Trophoblast cell (in vitro differentiated cells and primary cell): Measurements from ENCODE around the gene CC2D2A.

Experiments
- DNase-seq, 2 donors: peaks; one replicate each; pipeline ENCODE4 v3.0.0-alpha.2; 2016
- H2AFZ ChIP-seq: 2 replicates; pipeline ENCODE4 v1.6.1; 2013; ENCODE audit warnings: low read length, moderate library complexity, mild to moderate bottlenecking; ENCODE audit not compliant: insufficient read depth, poor library complexity
- H2AK5ac ChIP-seq: 2 replicates; pipeline ENCODE4 v1.6.1; 2013; ENCODE audit warnings: mild to moderate bottlenecking, low read length
- H2BK120ac ChIP-seq: 2 replicates; pipeline ENCODE4 v1.6.1; 2013; ENCODE audit warnings: low read length, mild to moderate bottlenecking, moderate library complexity; ENCODE audit not compliant: insufficient read depth, poor library complexity
- H2BK12ac ChIP-seq: 2 replicates; pipeline ENCODE4 v1.6.1; 2013; ENCODE audit warnings: mild to moderate bottlenecking, low read length, moderate library complexity
- H2BK5ac ChIP-seq: 2 replicates; pipeline ENCODE4 v1.6.1; 2013; ENCODE audit warnings: low read length, low read depth, moderate library complexity, mild to moderate bottlenecking; ENCODE audit not compliant: poor library complexity
- H3K14ac ChIP-seq: 2 replicates; pipeline ENCODE4 v1.6.1; 2013; ENCODE audit warnings: mild to moderate bottlenecking, low read length
- H3K18ac ChIP-seq: 2 replicates; pipeline ENCODE4 v1.6.1; 2013; ENCODE audit warnings: mild to moderate bottlenecking, low read length
- H3K23ac ChIP-seq: 2 replicates; pipeline ENCODE4 v1.6.1; 2013; ENCODE audit warnings: low read length
- H3K27ac ChIP-seq: 2 replicates; pipeline ENCODE4 v1.5.1; 2013; ENCODE audit warnings: low read depth, mild to moderate bottlenecking, inconsistent platforms, low read length, moderate library complexity
- H3K27me3 ChIP-seq: 2 replicates; pipeline ENCODE4 v1.6.1; 2013; ENCODE audit warnings: inconsistent platforms, mild to moderate bottlenecking, low read length, moderate library complexity; ENCODE audit not compliant: insufficient read depth
- H3K36me3 ChIP-seq, 2 experiments: 1 replicate in 1 of 2; 2 replicates in 1 of 2; pipeline ENCODE4 v1.6.1; 2013; ENCODE audit warnings: low read length in 2 of 2, mild to moderate bottlenecking in 2 of 2, moderate library complexity in 1 of 2; ENCODE audit not compliant: insufficient read depth in 2 of 2, control insufficient read depth in 1 of 2
- H3K4ac ChIP-seq: 2 replicates; pipeline ENCODE4 v1.6.1; 2013; ENCODE audit warnings: low read depth, mild to moderate bottlenecking, low read length, moderate library complexity
- H3K4me1 ChIP-seq, 2 experiments: 1 replicate in 1 of 2; 2 replicates in 1 of 2; pipeline ENCODE4 v1.6.1; 2013; ENCODE audit warnings: low read length in 2 of 2, mild to moderate bottlenecking in 2 of 2, moderate library complexity in 1 of 2; ENCODE audit not compliant: insufficient read depth in 2 of 2, control insufficient read depth in 1 of 2
- H3K4me2 ChIP-seq: 2 replicates; pipeline ENCODE4 v1.6.1; 2013; ENCODE audit warnings: inconsistent platforms, mild to moderate bottlenecking, low read length, moderate library complexity
- H3K4me3 ChIP-seq: 2 replicates; pipeline ENCODE4 v1.5.1; 2013; ENCODE audit warnings: mild to moderate bottlenecking, low read depth, low read length, inconsistent platforms
- H3K79me1 ChIP-seq: one replicate; pipeline ENCODE4 v1.6.1; 2013; ENCODE audit warnings: low read length
- H3K79me2 ChIP-seq: 2 replicates; pipeline ENCODE4 v1.6.1; 2013; ENCODE audit warnings: low read length, mild to moderate bottlenecking; ENCODE audit not compliant: control insufficient read depth, insufficient read depth, poor library complexity
- H3K9ac ChIP-seq: 2 replicates; pipeline ENCODE4 v1.6.1; 2013; ENCODE audit warnings: mild to moderate bottlenecking, low read length
- H3K9me3 ChIP-seq: 2 replicates; pipeline ENCODE4 v1.6.1; 2013; ENCODE audit warnings: low read depth, mild to moderate bottlenecking, control low read depth, inconsistent platforms, low read length; ENCODE audit not compliant: insufficient read depth
- H4K12ac ChIP-seq: 2 replicates; pipeline ENCODE4 v1.6.1; 2013; ENCODE audit warnings: low read depth, mild to moderate bottlenecking, low read length, moderate library complexity
- H4K8ac ChIP-seq: 2 replicates; pipeline ENCODE4 v1.6.1; 2013; ENCODE audit warnings: low read depth, mild to moderate bottlenecking, low read length, moderate library complexity
- H4K91ac ChIP-seq: one replicate; pipeline ENCODE4 v1.6.1; 2013; ENCODE audit warnings: low read depth, mild to moderate bottlenecking, low read length, moderate library complexity
- WGBS: extraction: QIAGEN DNeasy Blood & Tissue Kit; methylation state at CpG from one replicate; pipeline ENCODE4 v1.1.7; 2013; ENCODE audit warnings: missing lambda C conversion rate; ENCODE audit not compliant: insufficient read length, insufficient coverage; ENCODE audit errors: extremely low coverage; 5-methylcytosine and 5-hydroxymethylcytosine counted together

CC2D2A gene

DNA sequence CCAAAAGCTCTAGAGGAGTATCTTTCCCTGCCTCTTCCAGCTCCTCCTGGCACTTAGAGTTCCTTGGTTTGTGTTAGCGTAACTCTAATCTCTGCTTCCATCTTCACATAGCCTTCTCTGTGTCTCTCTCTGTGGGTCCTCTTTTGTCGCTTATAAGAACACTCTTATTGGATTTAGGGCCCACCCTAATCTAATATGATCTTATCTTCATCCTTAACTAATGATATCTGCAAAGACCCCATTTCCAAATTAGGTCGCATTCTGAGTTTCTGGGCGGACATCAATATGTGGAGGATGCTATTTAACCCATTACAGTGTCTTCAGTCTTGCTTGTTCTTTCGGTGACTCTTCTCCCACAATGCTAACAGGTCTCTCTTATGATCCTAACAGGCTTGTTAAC is 72.3 kb downstream of the CC2D2A start:
- no CpG with 5 or more reads among the region's 5 CpGs for WGBS

DNA sequence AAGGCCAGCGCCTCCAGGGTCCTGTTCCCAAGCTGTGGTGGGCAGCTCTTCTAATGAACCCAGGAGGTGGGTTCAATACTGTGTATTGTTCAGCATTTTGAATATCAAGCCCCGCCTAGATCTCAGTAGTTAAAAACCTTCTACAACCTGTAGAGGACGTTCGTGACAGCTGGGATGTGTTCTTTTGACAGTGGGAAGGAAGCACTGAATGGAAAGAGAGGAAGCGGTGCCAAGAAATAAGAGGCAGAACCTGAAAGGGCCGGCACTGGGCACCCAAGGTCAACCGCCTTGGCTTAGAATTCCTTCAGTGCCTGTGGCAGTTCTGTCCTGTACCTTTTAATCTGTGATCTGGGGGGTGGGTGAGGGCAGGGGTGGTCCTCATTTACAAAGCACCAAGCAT is 73.1 kb downstream of the CC2D2A start:
- no peak overlapping the region for H2BK5ac ChIP-seq
- no peak overlapping the region for H3K4me2 ChIP-seq
- no peak overlapping the region for H4K12ac ChIP-seq
- H3K9me3 ChIP-seq: no peaks in the 10 kb centered on the region
- H3K14ac ChIP-seq: no peak overlapping the region
- H3K4ac ChIP-seq: no peak overlapping the region
- no peak overlapping the region for H2BK120ac ChIP-seq
- H3K18ac ChIP-seq: no peak overlapping the region
- WGBS: no CpG with 5 or more reads among the region's 7 CpGs
- H3K79me2 ChIP-seq: no peaks in the 10 kb centered on the region
- H2AFZ ChIP-seq: no peak overlapping the region
- no peak overlapping the region for H4K91ac ChIP-seq
- peak overlapping the region; percentile 16 for H3K9ac ChIP-seq
- peaks cover 0 to 4% of the 10 kb centered on the region in 2 experiments for H3K36me3 ChIP-seq
- no peaks in the 10 kb centered on the region for H3K4me1 ChIP-seq
- no peak overlapping the region for H4K8ac ChIP-seq
- H3K27ac ChIP-seq: no peak overlapping the region
- H2AK5ac ChIP-seq: no peak overlapping the region
- H3K23ac ChIP-seq: no peak overlapping the region
- no peak overlapping the region for H3K4me3 ChIP-seq
- DNase-seq: no peak
- no peak overlapping the region for H2BK12ac ChIP-seq
- H3K79me1 ChIP-seq: no peaks in the 10 kb centered on the region
- H3K27me3 ChIP-seq: no peaks in the 10 kb centered on the region

More for the DNA sequence above, 72.3 kb downstream of the CC2D2A start:
- Histone ChIP-seq H3K4ac (no peak overlapping the region), H4K91ac (no peak overlapping the region), H2AK5ac (no peak overlapping the region), H4K12ac (no peak overlapping the region), H2AFZ (no peak overlapping the region), H3K4me2 (no peak overlapping the region), H4K8ac (no peak overlapping the region), H3K4me3 (no peak overlapping the region), H3K4me1 (no peaks in the 10 kb centered on the region), H3K36me3 (peaks cover 0 to 4% of the 10 kb centered on the region in 2 experiments), H3K79me1 (no peaks in the 10 kb centered on the region), H3K14ac (no peak overlapping the region), H3K79me2 (no peaks in the 10 kb centered on the region), H2BK5ac (no peak overlapping the region), H3K9me3 (no peaks in the 10 kb centered on the region), H3K27me3 (no peaks in the 10 kb centered on the region), H3K27ac (no peak overlapping the region), H3K9ac (no peak overlapping the region), H3K23ac (no peak overlapping the region), H2BK120ac (no peak overlapping the region), H3K18ac (no peak overlapping the region), H2BK12ac (no peak overlapping the region)
- no peak for DNase-seq

DNA sequence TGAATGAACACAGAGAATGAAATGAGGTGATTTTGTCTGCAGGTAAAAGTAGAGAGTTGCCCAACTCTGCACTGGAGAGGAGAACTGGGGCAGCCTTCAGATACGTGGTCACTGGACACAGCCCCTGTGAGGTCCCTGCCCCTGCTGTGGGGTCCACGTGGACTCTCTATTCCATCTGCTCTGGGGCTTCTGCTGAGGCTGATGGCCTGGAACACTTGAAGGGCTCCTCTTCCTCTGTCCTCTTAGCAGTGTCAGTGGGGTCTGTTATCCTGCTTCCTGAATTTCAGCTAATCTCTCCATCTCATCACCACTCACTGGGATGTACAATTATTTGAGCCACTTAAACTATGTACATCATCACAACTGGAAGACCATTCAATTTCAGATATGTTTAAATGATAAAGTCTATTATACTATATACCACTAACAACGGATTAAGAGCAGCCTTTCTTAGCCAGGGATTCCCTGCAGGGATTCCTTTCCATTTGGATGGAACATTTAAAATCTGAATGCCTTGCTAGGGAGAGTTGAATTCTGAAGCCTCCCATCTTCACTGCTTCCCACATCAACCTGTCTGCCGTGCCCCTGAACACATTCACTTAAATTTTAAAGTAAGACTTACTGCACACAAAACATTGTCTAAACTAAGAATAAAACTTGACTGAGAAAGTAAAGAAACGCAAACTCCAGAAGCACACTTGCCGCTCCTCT is 74.0 kb downstream of the CC2D2A start:
- DNase-seq: no peak
- Histone ChIP-seq H2BK12ac (no peak overlapping the region), H3K9me3 (no peaks in the 10 kb centered on the region), H4K12ac (no peak overlapping the region), H3K4ac (no peak overlapping the region), H3K18ac (no peak overlapping the region), H3K4me2 (no peak overlapping the region), H4K8ac (no peak overlapping the region), H2AFZ (no peak overlapping the region), H3K23ac (no peak overlapping the region), H4K91ac (no peak overlapping the region), H3K9ac (no peak overlapping the region), H3K14ac (no peak overlapping the region), H3K79me1 (no peaks in the 10 kb centered on the region), H3K27ac (no peak overlapping the region), H2BK5ac (no peak overlapping the region), H3K4me1 (no peaks in the 10 kb centered on the region), H3K4me3 (no peak overlapping the region), H3K36me3 (no peaks in the 10 kb centered on the region), H3K27me3 (no peaks in the 10 kb centered on the region), H2BK120ac (no peak overlapping the region), H3K79me2 (no peaks in the 10 kb centered on the region), H2AK5ac (no peak overlapping the region)
- no CpG with 5 or more reads among the region's 6 CpGs for WGBS

DNA sequence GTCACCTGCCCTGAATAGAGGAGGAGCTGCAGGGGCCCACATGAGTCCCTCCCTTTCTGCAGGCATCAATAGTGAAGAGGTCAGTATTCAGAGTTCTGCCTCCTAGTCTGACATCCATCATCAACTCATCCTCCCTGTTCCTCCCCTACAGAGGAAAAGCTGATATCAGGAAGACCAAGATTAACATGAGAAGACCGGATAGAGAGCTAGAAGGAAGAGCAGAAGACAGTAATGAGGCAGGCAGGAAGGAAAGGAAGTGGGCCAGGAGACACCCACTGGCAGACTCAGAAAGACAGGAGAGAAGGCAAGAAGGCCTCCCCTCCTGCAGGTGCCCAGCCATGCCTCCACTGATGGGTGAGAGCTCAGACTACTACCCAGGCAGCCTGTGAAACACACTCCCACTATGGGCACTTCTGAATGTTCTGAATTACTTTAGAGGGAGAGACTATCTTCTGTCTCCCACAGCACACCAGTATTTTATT is 74.6 kb downstream of the CC2D2A start:
- H4K12ac ChIP-seq: no peak overlapping the region
- no peaks in the 10 kb centered on the region for H3K36me3 ChIP-seq
- no peaks in the 10 kb centered on the region for H3K9me3 ChIP-seq
- no peak overlapping the region for H2BK120ac ChIP-seq
- WGBS: no CpG with 5 or more reads among the region's 1 CpG
- H3K27me3 ChIP-seq: no peaks in the 10 kb centered on the region
- H3K4me3 ChIP-seq: no peak overlapping the region
- no peak for DNase-seq
- no peak overlapping the region for H3K27ac ChIP-seq
- no peak overlapping the region for H3K4me2 ChIP-seq
- H3K79me2 ChIP-seq: no peaks in the 10 kb centered on the region
- H2AFZ ChIP-seq: no peak overlapping the region
- no peak overlapping the region for H3K9ac ChIP-seq
- H3K79me1 ChIP-seq: no peaks in the 10 kb centered on the region
- no peak overlapping the region for H2BK5ac ChIP-seq
- H3K4me1 ChIP-seq: no peaks in the 10 kb centered on the region
- H4K91ac ChIP-seq: no peak overlapping the region
- no peak overlapping the region for H4K8ac ChIP-seq
- no peak overlapping the region for H2AK5ac ChIP-seq
- H2BK12ac ChIP-seq: no peak overlapping the region
- H3K18ac ChIP-seq: no peak overlapping the region
- H3K4ac ChIP-seq: no peak overlapping the region
- H3K23ac ChIP-seq: no peak overlapping the region
- no peak overlapping the region for H3K14ac ChIP-seq
